ENCODE measurements around the gene RAB3IL1. TPM values are rescaled to one million over a fixed set of nuclear protein-coding genes. Genes with fewer than 3 reads are reported as not detected.

Gene RAB3IL1
- total RNA-seq, 1 experiment from 2014 or later: 18.1 TPM

DNA sequence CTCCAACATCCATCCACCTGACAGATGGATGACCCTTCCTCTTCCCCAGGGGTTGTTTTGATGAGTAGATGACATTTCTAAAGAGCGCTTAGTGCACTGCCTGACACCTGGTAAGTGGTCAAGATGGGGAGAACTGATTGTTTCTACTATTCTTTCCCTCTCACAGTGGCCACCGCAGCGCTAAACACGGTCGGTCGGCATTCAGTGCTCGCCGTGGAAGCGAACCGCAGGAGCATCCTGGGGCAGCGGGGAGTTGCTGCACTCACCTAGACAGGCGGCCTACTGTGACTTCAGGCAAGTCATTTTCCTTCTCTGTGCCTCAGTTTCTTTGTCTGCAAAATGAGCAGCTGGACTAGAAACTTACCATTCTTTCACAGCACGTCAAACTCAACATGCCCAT lies 27.8 kb upstream of the RAB3IL1 start:
- H3K27me3 ChIP-seq (ENCODE audit: insufficient read depth, low read length): no peaks in the 10 kb centered on the region
- ChIA-PET POLR2A (interaction anchor here (3.4 kb wide), 1 partner anchor 47 kb away, joined by 17 read pairs; no protein-coding TSS in a partner anchor), RAD21 (ENCODE audit: low non-redundant PET in 1 of 2, low total read pairs in 2 of 2, uncharacterized antibody in 2 of 2, unreplicated experiment in 2 of 2) (no interaction called here), CTCF (interaction anchor here (1.4 to 6.4 kb wide), 3 partner anchors 47 to 148 kb away, joined by 3 to 162 read pairs (median 55); no protein-coding TSS in a partner anchor)
- no peaks in the 10 kb centered on the region for H3K79me2 ChIP-seq (ENCODE audit: insufficient read depth, low read length)
- H3K4me2 ChIP-seq (ENCODE audit: low read length): no peak overlapping the region
- no peak overlapping the region for H3K4me3 ChIP-seq (replicated peaks in 1 of 2; ENCODE audit: low read depth in 1 of 2, low read length in 2 of 2)
- H3K9me3 ChIP-seq (ENCODE audit: control insufficient read depth in 1 of 2, insufficient read depth in 1 of 2, low read depth in 1 of 2, low read length in 2 of 2): no peaks in the 10 kb centered on the region
- BruUV-seq (replicated peaks): no TSS peak
- no peaks in the 10 kb centered on the region for H3K36me3 ChIP-seq (ENCODE audit: control insufficient read depth in 1 of 2, insufficient read depth in 2 of 2, low read length in 2 of 2)
- H3K9ac ChIP-seq (ENCODE audit: low read length): no peak overlapping the region
- no peaks in the 10 kb centered on the region for H4K20me1 ChIP-seq (ENCODE audit: insufficient read depth)
- H2AFZ ChIP-seq (ENCODE audit: low read depth, low read length, poor library complexity, severe bottlenecking): no peak overlapping the region
- ATAC-seq (no peak), DNase-seq (ENCODE audit: low read depth, low spot score) (no peak)
- peaks cover 4 to 13% of the 10 kb centered on the region in 2 experiments; a peak in 2 of 4 replicates for H3K4me1 ChIP-seq (ENCODE audit: control insufficient read depth in 1 of 2, insufficient read depth in 2 of 2, low read length in 2 of 2)
- H3K9me2 ChIP-seq (ENCODE audit: insufficient read depth): no peaks in the 10 kb centered on the region
- intact Hi-C loops (cut with micrococcal nuclease): no loop called here
- H3K27ac ChIP-seq (ENCODE audit: low read depth, low read length): no peak overlapping the region
- TF ChIP-seq POLR2A (IDR thresholded peaks at IDR 0.05; ENCODE audit: borderline replicate concordance, extremely low read depth, insufficient read depth, insufficient read length): no peak
- TF ChIP-seq SRF (IDR thresholded peaks at IDR 0.05; ENCODE audit: low read depth): no peak
- no peak for TF ChIP-seq YY1 (IDR thresholded peaks at IDR 0.05; ENCODE audit: extremely low read depth, insufficient replicate concordance, low read depth, low read length)
- no peak for TF ChIP-seq POLR2AphosphoS5 (IDR thresholded peaks at IDR 0.05; ENCODE audit: low read depth, low read length)
- TF ChIP-seq SIN3A (IDR thresholded peaks at IDR 0.05; ENCODE audit: low read depth): no peak
- TF ChIP-seq, protein P1, sequence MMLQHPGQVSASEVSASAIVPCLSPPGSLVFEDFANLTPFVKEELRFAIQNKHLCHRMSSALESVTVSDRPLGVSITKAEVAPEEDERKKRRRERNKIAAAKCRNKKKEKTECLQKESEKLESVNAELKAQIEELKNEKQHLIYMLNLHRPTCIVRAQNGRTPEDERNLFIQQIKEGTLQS (IDR thresholded peaks at IDR 0.05): no peak
- TF ChIP-seq RAD21 (IDR thresholded peaks at IDR 0.05; ENCODE audit: low read depth): no peak

DNA sequence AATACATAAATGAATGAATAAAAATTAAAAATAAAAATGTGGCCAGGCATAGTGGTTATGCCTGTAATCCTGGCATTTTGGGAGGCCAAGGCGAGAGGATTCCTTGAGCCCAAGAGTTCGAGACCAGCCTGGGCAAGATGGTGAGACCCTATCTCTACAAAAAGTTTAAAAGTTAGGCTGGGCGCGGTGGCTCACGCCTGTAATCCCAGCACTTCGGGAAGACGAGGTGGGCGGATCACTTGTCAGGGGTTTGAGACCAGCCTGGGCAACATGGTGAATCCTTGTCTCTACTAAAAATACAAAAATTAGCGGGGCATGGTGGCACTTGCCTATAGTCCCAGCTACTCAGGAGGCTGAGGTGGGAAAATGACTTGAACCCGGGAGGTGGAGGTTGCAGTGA lies 23.1 kb upstream of the RAB3IL1 start:
- TF ChIP-seq, protein P2, sequence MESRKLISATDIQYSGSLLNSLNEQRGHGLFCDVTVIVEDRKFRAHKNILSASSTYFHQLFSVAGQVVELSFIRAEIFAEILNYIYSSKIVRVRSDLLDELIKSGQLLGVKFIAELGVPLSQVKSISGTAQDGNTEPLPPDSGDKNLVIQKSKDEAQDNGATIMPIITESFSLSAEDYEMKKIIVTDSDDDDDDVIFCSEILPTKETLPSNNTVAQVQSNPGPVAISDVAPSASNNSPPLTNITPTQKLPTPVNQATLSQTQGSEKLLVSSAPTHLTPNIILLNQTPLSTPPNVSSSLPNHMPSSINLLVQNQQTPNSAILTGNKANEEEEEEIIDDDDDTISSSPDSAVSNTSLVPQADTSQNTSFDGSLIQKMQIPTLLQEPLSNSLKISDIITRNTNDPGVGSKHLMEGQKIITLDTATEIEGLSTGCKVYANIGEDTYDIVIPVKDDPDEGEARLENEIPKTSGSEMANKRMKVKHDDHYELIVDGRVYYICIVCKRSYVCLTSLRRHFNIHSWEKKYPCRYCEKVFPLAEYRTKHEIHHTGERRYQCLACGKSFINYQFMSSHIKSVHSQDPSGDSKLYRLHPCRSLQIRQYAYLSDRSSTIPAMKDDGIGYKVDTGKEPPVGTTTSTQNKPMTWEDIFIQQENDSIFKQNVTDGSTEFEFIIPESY (IDR thresholded peaks at IDR 0.05; ENCODE audit: extremely low read depth, insufficient replicate concordance, low read length): no peak
- TF ChIP-seq FOSL1 (IDR thresholded peaks at IDR 0.05; ENCODE audit: low read depth): no peak
- no peak for TF ChIP-seq ZFX (IDR thresholded peaks at IDR 0.05)
- TF ChIP-seq JUND (IDR thresholded peaks at IDR 0.05): no peak
- TF ChIP-seq YY1 (IDR thresholded peaks at IDR 0.05; ENCODE audit: extremely low read depth, insufficient replicate concordance, low read depth, low read length): no peak
- no peak for TF ChIP-seq SRF (IDR thresholded peaks at IDR 0.05; ENCODE audit: low read depth)
- TF ChIP-seq, protein P3, sequence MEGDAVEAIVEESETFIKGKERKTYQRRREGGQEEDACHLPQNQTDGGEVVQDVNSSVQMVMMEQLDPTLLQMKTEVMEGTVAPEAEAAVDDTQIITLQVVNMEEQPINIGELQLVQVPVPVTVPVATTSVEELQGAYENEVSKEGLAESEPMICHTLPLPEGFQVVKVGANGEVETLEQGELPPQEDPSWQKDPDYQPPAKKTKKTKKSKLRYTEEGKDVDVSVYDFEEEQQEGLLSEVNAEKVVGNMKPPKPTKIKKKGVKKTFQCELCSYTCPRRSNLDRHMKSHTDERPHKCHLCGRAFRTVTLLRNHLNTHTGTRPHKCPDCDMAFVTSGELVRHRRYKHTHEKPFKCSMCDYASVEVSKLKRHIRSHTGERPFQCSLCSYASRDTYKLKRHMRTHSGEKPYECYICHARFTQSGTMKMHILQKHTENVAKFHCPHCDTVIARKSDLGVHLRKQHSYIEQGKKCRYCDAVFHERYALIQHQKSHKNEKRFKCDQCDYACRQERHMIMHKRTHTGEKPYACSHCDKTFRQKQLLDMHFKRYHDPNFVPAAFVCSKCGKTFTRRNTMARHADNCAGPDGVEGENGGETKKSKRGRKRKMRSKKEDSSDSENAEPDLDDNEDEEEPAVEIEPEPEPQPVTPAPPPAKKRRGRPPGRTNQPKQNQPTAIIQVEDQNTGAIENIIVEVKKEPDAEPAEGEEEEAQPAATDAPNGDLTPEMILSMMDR (IDR thresholded peaks at IDR 0.05 in 2 of 3, conservative IDR thresholded peaks at IDR 0.05 in 1 of 3; ENCODE audit: borderline replicate concordance in 1 of 3, insufficient read depth in 1 of 3, low read depth in 2 of 3, low read length in 2 of 3): no peak
- TF ChIP-seq CBX3 (IDR thresholded peaks at IDR 0.05; ENCODE audit: low read depth): no peak
- TF ChIP-seq, protein P4, sequence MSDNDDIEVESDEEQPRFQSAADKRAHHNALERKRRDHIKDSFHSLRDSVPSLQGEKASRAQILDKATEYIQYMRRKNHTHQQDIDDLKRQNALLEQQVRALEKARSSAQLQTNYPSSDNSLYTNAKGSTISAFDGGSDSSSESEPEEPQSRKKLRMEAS (IDR thresholded peaks at IDR 0.05): no peak
- TF ChIP-seq RAD21 (IDR thresholded peaks at IDR 0.05; ENCODE audit: low read depth): no peak
- no peak for TF ChIP-seq EGR1 (IDR thresholded peaks at IDR 0.05; ENCODE audit: low read depth)
- no peak for TF ChIP-seq ELF1 (IDR thresholded peaks at IDR 0.05; ENCODE audit: borderline replicate concordance, low read depth)
- TF ChIP-seq SP1 (IDR thresholded peaks at IDR 0.05; ENCODE audit: low read depth): no peak
- TF ChIP-seq TCF7L2 (IDR thresholded peaks at IDR 0.05; ENCODE audit: borderline replicate concordance, extremely low read depth, insufficient read depth, insufficient read length): no peak
- H2AFZ ChIP-seq (ENCODE audit: low read depth, low read length, poor library complexity, severe bottlenecking): no peak overlapping the region
- DNase-seq (ENCODE audit: low read depth, low spot score): no peak
- H3K9ac ChIP-seq (ENCODE audit: low read length): no peak overlapping the region
- ATAC-seq: no peak
- H3K9me2 ChIP-seq (ENCODE audit: insufficient read depth): no peaks in the 10 kb centered on the region
- no TSS peak for BruUV-seq (replicated peaks)
- no peaks in the 10 kb centered on the region for H3K4me1 ChIP-seq (ENCODE audit: control insufficient read depth in 1 of 2, insufficient read depth in 2 of 2, low read length in 2 of 2)
- ChIA-PET CTCF (interaction anchor here (1.3 kb wide), 1 partner anchor 142 kb away, joined by 3 read pairs; no protein-coding TSS in a partner anchor), POLR2A (no interaction called here), RAD21 (ENCODE audit: low non-redundant PET in 1 of 2, low total read pairs in 2 of 2, uncharacterized antibody in 2 of 2, unreplicated experiment in 2 of 2) (no interaction called here)
- no peaks in the 10 kb centered on the region for H3K79me2 ChIP-seq (ENCODE audit: insufficient read depth, low read length)
- H4K20me1 ChIP-seq (ENCODE audit: insufficient read depth): no peaks in the 10 kb centered on the region
- H3K27ac ChIP-seq (ENCODE audit: low read depth, low read length): no peak overlapping the region
- H3K9me3 ChIP-seq (ENCODE audit: control insufficient read depth in 1 of 2, insufficient read depth in 1 of 2, low read depth in 1 of 2, low read length in 2 of 2): peaks cover 0 to 11% of the 10 kb centered on the region in 2 experiments; a peak in 1 of 4 replicates
- H3K4me2 ChIP-seq (ENCODE audit: low read length): no peak overlapping the region
- no peaks in the 10 kb centered on the region for H3K36me3 ChIP-seq (ENCODE audit: control insufficient read depth in 1 of 2, insufficient read depth in 2 of 2, low read length in 2 of 2)
- no peak overlapping the region for H3K4me3 ChIP-seq (replicated peaks in 1 of 2; ENCODE audit: low read depth in 1 of 2, low read length in 2 of 2)
- H3K27me3 ChIP-seq (ENCODE audit: insufficient read depth, low read length): no peaks in the 10 kb centered on the region
- intact Hi-C loops (cut with micrococcal nuclease): no loop called here

Measured in HCT116 (cell line).